AG09319 (cell line): ENCODE results near the gene MRPS34.

Experiments
- DNase-seq: peaks from one replicate; pipeline ENCODE4 v3.0.0-alpha.2; 2010; ENCODE audit warnings: low read depth; ENCODE audit errors: extremely low read depth
- CTCF ChIP-seq: IDR thresholded peaks from 2 replicates; pipeline ENCODE4 v1.5.1; 2011; ENCODE audit warnings: low read depth, mild to moderate bottlenecking, inconsistent platforms, low read length, moderate library complexity

Gene MRPS34

GRCh38 chr16:1794221-1794871 is 21.4 kb upstream of the MRPS34 start:
- no peak for TF ChIP-seq CTCF
- DNase-seq: no peak

GRCh38 chr16:1793578-1794220 is 20.8 kb upstream of the MRPS34 start, which contains the start of gene IGFALS:
Gene IGFALS, minus strand, starts transcription at chr16:1793705. Its CDS starts 53 bp downstream, at chr16:1793652.
- TF ChIP-seq CTCF: no peak
- DNase-seq: no peak

GRCh38 chr16:1792836-1793577 is 20.1 kb upstream of the MRPS34 start:
- DNase-seq: no peak
- no peak for TF ChIP-seq CTCF

GRCh38 chr16:1791943-1792812 is 19.2 kb upstream of the MRPS34 start:
- no peak for TF ChIP-seq CTCF
- DNase-seq: no peak

- TF ChIP-seq CTCF: no peak
- no peak for DNase-seq
Observed at GRCh38 chr16:1791256-1791942, 18.5 kb upstream of the MRPS34 start.

- no peak for DNase-seq
Observed at GRCh38 chr16:1790611-1791255, 17.8 kb upstream of the MRPS34 start.

More at GRCh38 chr16:1790611-1791255, 17.8 kb upstream of the MRPS34 start:
- TF ChIP-seq CTCF: no peak
